ENCODE measurements around the gene TOR1AIP2. TPM values are rescaled to one million over a fixed set of nuclear protein-coding genes. Genes with fewer than 3 reads are reported as not detected.
"Not testable (repeated sequence)": the region's sequence is repeated elsewhere in the genome, so short reads cannot be mapped to it uniquely, and the experiment has no call there.

Gene TOR1AIP2
- total and polyA plus RNA-seq, 10 of the 15 experiments (the other 5 are each of a cell fraction or from before 2014, with no cell fraction given), result 5.3 to 38.9 (median 15.4) TPM

- no peak for FAIRE-seq
Measured at GRCh38 chr1:179805291-179806195, 72.1 kb downstream of the TOR1AIP2 start.

GRCh38 chr1:179804417-179804816 lies 73.2 kb downstream of the TOR1AIP2 start:
- H3K4me1 ChIP-seq (ENCODE audit: control insufficient read depth, insufficient read depth, low read length); BruUV-seq (replicated peaks); DNase-seq (ENCODE audit: low read depth, low spot score); SMC1A ChIA-PET (ENCODE audit: uncharacterized antibody, unreplicated experiment); H3K79me2 ChIP-seq (ENCODE audit: control insufficient read depth, insufficient read depth, low read length); H2AFZ ChIP-seq (ENCODE audit: control insufficient read depth, low read depth, low read length); H3K27me3 ChIP-seq (replicated peaks in 1 of 2; ENCODE audit: control insufficient read depth in 2 of 2, insufficient read depth in 2 of 2, low read length in 1 of 2); ATAC-seq; H3K4me2 ChIP-seq (ENCODE audit: control insufficient read depth, insufficient read depth); POLR2A ChIA-PET; H3K9ac ChIP-seq (ENCODE audit: control insufficient read depth, insufficient read depth, low read length); H3K27ac ChIP-seq (ENCODE audit: control insufficient read depth, insufficient read depth); H3K36me3 ChIP-seq (ENCODE audit: control insufficient read depth in 2 of 2, insufficient read depth in 2 of 2, low read length in 1 of 2); FAIRE-seq; H3K9me3 ChIP-seq (replicated peaks; ENCODE audit: control insufficient read depth, insufficient read depth, low read length); H4K20me1 ChIP-seq (ENCODE audit: control insufficient read depth, insufficient read depth); H3K4me3 ChIP-seq; intact Hi-C loops (cut with micrococcal nuclease; ENCODE audit: unreplicated experiment): not testable (repeated sequence)
- WGBS (ENCODE audit: insufficient coverage, insufficient replicate concordance, low lambda C conversion rate, missing lambda C conversion rate), result 46% methylated on average over 2 of the region's 2 CpGs
- CTCF ChIA-PET, result interaction anchor here (2.5 to 19.2 kb wide), 2 partner anchors 10 to 95 kb away, joined by 22 to 938 read pairs; no protein-coding TSS in a partner anchor
- RAD21 ChIA-PET (ENCODE audit: unreplicated experiment), result interaction anchor here (13.1 kb wide), 1 partner anchor 98 kb away, joined by 474 read pairs; no protein-coding TSS in a partner anchor
- in situ Hi-C loops (cut with MboI), result loop anchor here (25.0 kb wide), 1 partner anchor 717 kb away; the partner anchor contains the start of gene TOR3A

More at GRCh38 chr1:179805291-179806195, 72.1 kb downstream of the TOR1AIP2 start:
- no peak for DNase-seq (ENCODE audit: low read depth, low spot score)
- TF ChIP-seq FOS (IDR thresholded peaks at IDR 0.05; ENCODE audit: borderline replicate concordance, extremely low read depth, insufficient read length) (no peak), E2F8 (IDR thresholded peaks at IDR 0.05; ENCODE audit: low read depth, partially characterized antibody) (no peak), GABPA (IDR thresholded peaks at IDR 0.05; ENCODE audit: low read depth) (no peak), SP1 (IDR thresholded peaks at IDR 0.05; ENCODE audit: low read depth, low read length) (no peak), MTA3 (IDR thresholded peaks at IDR 0.05; ENCODE audit: borderline replicate concordance, low read length) (no peak), BACH1 (IDR thresholded peaks at IDR 0.05; ENCODE audit: borderline replicate concordance) (no peak)
- POLR2A ChIA-PET, result no interaction called here
- peaks cover 0 to 4% of the 10 kb centered on the region in 2 experiments; a peak in 1 of 4 replicates for H3K27me3 ChIP-seq (replicated peaks in 1 of 2; ENCODE audit: control insufficient read depth in 2 of 2, insufficient read depth in 2 of 2, low read length in 1 of 2)
- H3K36me3 ChIP-seq (ENCODE audit: control insufficient read depth in 2 of 2, insufficient read depth in 2 of 2, low read length in 1 of 2), result no peaks in the 10 kb centered on the region
- ATAC-seq, result no peak
- H3K4me3 ChIP-seq, result no peak overlapping the region
- CTCF ChIA-PET, result interaction anchor here (2.5 to 19.2 kb wide), 2 partner anchors 9 to 97 kb away, joined by 22 to 938 read pairs; no protein-coding TSS in a partner anchor
- H4K20me1 ChIP-seq (ENCODE audit: control insufficient read depth, insufficient read depth), result no peaks in the 10 kb centered on the region
- WGBS (ENCODE audit: insufficient coverage, insufficient replicate concordance, low lambda C conversion rate, missing lambda C conversion rate), result 39% methylated on average over 19 of the region's 19 CpGs
- H2AFZ ChIP-seq (ENCODE audit: control insufficient read depth, low read depth, low read length), result no peak overlapping the region
- no peak overlapping the region for H3K9ac ChIP-seq (ENCODE audit: control insufficient read depth, insufficient read depth, low read length)
- H3K27ac ChIP-seq (ENCODE audit: control insufficient read depth, insufficient read depth), result no peak overlapping the region
- BruUV-seq (replicated peaks), result no TSS peak
- H3K9me3 ChIP-seq (replicated peaks; ENCODE audit: control insufficient read depth, insufficient read depth, low read length), result no peaks in the 10 kb centered on the region
- H3K4me2 ChIP-seq (ENCODE audit: control insufficient read depth, insufficient read depth), result no peak overlapping the region
- in situ Hi-C loops (cut with MboI) (loop anchor here (5.0 to 25.0 kb wide), 2 partner anchors 88 to 718 kb away; partner anchors contain the start of gene TOR3A), intact Hi-C loops (cut with micrococcal nuclease; ENCODE audit: unreplicated experiment) (no loop called here)
- H3K4me1 ChIP-seq (ENCODE audit: control insufficient read depth, insufficient read depth, low read length), result no peaks in the 10 kb centered on the region; the same call in 1 of the 2 replicates
- H3K79me2 ChIP-seq (ENCODE audit: control insufficient read depth, insufficient read depth, low read length), result no peaks in the 10 kb centered on the region
- SMC1A ChIA-PET (ENCODE audit: uncharacterized antibody, unreplicated experiment), result interaction anchor here (0.9 to 1.3 kb wide), 3 partner anchors 9 to 99 kb away, joined by 3 to 6 read pairs (median 3); no protein-coding TSS in a partner anchor
- RAD21 ChIA-PET (ENCODE audit: unreplicated experiment), result interaction anchor here (1.6 to 13.1 kb wide), 2 partner anchors 10 to 99 kb away, joined by 4 to 474 read pairs; no protein-coding TSS in a partner anchor
